ENCODE measurements around the gene RYR2. TPM values are rescaled to one million over a fixed set of nuclear protein-coding genes. Genes with fewer than 3 reads are reported as not detected.

Gene RYR2
- total RNA-seq, 1 donor from 2014 or later, result 0.19 TPM

DNA sequence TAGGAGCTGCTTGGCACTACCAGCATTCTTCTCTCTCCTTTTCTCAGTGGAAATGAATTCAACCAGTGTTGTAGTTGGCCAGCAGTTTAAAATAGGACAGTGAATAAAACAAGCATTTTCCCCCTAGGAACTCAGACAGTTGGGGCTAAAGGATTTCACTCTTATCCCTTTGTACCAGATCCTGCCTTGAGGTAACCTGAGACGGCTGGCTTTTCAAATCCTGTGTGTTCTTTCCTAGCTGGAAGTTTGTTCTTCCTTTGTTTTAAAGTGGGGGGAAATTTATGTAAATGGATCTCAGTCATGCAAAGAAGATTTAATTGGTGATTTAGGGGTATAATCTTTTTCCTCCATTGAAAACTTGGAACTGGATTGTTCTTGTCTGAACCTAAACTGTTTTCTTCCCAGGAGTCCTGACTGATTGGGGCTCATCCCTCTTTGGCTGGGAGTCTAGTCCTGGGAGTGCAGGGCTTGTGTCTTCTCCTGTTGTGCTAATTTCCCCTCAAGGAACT lies 825.5 kb downstream of the RYR2 start:
- Mint-ChIP-seq H3K4me3 (ENCODE audit: low read depth) (no peak overlapping the region), H3K27me3 (peaks cover 8% of the 10 kb centered on the region), H3K27ac (no peak overlapping the region), H3K36me3 (ENCODE audit: insufficient read depth) (no peaks in the 10 kb centered on the region), H3K4me1 (ENCODE audit: low read depth) (peaks cover 11% of the 10 kb centered on the region), H3K9me3 (ENCODE audit: low read depth) (no peaks in the 10 kb centered on the region)
- no peak for DNase-seq (ENCODE audit: low spot score, unreplicated experiment)
- TF ChIP-seq, protein P1, sequence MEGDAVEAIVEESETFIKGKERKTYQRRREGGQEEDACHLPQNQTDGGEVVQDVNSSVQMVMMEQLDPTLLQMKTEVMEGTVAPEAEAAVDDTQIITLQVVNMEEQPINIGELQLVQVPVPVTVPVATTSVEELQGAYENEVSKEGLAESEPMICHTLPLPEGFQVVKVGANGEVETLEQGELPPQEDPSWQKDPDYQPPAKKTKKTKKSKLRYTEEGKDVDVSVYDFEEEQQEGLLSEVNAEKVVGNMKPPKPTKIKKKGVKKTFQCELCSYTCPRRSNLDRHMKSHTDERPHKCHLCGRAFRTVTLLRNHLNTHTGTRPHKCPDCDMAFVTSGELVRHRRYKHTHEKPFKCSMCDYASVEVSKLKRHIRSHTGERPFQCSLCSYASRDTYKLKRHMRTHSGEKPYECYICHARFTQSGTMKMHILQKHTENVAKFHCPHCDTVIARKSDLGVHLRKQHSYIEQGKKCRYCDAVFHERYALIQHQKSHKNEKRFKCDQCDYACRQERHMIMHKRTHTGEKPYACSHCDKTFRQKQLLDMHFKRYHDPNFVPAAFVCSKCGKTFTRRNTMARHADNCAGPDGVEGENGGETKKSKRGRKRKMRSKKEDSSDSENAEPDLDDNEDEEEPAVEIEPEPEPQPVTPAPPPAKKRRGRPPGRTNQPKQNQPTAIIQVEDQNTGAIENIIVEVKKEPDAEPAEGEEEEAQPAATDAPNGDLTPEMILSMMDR (IDR thresholded peaks at IDR 0.05; ENCODE audit: unreplicated experiment), result no peak

DNA sequence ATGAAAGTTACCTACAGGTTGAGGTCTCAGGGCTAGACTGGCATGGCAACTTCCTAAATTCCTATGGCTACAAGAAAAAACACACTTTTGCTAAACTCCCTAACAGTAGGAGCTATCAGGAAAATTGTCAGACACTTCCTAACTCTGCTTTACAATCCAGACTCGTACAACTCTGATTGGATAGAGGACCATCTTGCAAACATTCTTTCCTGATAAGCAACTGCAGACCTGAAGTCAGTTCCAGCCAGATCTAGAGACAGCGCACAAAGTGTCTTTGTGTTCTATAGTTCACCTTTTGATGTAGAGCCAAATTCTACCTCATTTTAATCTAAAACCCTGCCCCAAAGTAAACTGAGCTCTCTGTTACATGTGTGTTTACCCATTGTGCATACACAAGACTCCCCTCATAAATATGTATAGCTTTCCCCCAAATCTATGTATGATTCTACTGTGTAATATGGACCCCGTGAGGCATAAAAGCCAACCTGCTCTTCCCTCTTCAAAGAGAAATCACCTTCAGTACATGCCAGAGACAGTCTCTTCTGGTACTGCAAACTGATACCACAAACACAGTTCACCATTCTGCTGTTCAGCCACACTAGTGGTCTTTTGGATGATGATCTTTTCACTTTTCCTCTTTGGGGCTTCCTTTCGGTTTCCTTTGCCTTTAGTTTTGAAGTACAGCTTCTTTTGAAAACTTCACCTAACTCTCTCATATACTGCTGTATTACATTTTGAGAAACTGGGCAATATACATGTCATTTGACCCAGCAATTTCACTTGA lies 827.0 kb downstream of the RYR2 start:
- Mint-ChIP-seq H3K9me3 (ENCODE audit: low read depth) (no peaks in the 10 kb centered on the region), H3K4me1 (ENCODE audit: low read depth) (peaks cover 11% of the 10 kb centered on the region), H3K27me3 (peaks cover 6% of the 10 kb centered on the region), H3K4me3 (ENCODE audit: low read depth) (no peak overlapping the region), H3K27ac (peak overlapping the region; percentile 45), H3K36me3 (ENCODE audit: insufficient read depth) (no peaks in the 10 kb centered on the region)
- no peak for DNase-seq (ENCODE audit: low spot score, unreplicated experiment)
- TF ChIP-seq, protein P1 (IDR thresholded peaks at IDR 0.05; ENCODE audit: unreplicated experiment), result no peak

DNA sequence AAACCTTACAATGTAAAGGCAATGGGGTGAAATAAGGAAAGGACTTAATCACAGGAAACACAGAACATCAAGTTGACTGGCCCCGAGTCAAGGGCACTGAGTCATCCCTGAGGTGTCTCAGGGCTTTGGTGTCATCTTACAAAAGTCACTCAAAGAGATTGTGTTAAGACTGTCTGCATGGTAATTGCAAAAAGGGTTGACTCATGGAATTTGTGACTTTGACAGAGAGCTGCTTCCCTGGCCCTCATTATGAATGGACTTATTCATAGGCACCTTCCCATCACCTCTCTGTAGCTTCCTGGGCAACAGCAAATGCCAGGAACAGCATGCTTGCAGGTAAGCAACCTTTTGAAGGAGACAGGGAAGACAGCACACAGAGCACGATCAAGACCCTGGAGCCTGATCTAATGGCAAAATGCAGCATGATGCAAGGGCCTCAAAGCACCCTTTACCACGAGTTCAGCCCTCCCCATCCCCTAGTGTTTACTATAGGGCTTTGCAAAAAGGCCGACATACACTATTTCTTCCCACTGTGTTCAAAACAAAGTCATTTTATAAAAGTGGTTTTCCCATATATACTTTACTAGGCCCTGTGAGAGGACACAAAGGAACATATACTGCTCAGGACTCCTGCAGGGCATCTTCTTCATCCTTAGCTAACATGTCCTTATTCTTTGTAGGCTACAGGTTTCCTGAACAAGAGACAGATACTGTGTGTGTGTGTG lies 831.7 kb downstream of the RYR2 start:
- Mint-ChIP-seq H3K4me1 (ENCODE audit: low read depth) (peaks cover 8% of the 10 kb centered on the region), H3K27ac (no peak overlapping the region), H3K4me3 (ENCODE audit: low read depth) (no peak overlapping the region), H3K27me3 (peaks cover 2% of the 10 kb centered on the region), H3K36me3 (ENCODE audit: insufficient read depth) (no peaks in the 10 kb centered on the region), H3K9me3 (ENCODE audit: low read depth) (no peaks in the 10 kb centered on the region)
- TF ChIP-seq, protein P1 (IDR thresholded peaks at IDR 0.05; ENCODE audit: unreplicated experiment), result no peak
- DNase-seq (ENCODE audit: low spot score, unreplicated experiment), result no peak

DNA sequence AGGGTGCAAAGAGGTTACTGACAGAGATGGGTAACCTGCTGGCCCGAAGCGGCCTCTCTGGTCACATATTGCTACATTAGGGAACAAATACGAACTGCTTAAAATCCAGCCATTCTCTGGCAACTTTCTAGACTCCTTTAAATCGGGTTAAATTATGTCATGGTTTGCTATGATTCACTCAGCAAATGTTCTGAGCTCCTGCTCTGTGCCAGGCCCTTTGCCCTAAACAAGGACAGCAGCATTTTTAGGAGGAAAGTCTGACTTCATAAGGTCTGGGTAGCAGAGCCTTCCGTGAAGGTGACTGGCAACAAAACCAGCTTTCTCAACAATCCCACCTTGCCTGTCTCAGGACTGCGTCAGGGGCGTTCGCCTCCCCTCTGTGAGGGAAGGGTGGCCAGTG lies 833.3 kb downstream of the RYR2 start:
- peaks cover 3% of the 10 kb centered on the region for H3K27me3 Mint-ChIP-seq
- H3K4me3 Mint-ChIP-seq (ENCODE audit: low read depth), result no peak overlapping the region
- no peaks in the 10 kb centered on the region for H3K9me3 Mint-ChIP-seq (ENCODE audit: low read depth)
- TF ChIP-seq, protein P1 (IDR thresholded peaks at IDR 0.05; ENCODE audit: unreplicated experiment), result no peak
- no peak for DNase-seq (ENCODE audit: low spot score, unreplicated experiment)
- H3K36me3 Mint-ChIP-seq (ENCODE audit: insufficient read depth), result no peaks in the 10 kb centered on the region
- H3K4me1 Mint-ChIP-seq (ENCODE audit: low read depth), result no peaks in the 10 kb centered on the region
- H3K27ac Mint-ChIP-seq, result no peak overlapping the region

DNA sequence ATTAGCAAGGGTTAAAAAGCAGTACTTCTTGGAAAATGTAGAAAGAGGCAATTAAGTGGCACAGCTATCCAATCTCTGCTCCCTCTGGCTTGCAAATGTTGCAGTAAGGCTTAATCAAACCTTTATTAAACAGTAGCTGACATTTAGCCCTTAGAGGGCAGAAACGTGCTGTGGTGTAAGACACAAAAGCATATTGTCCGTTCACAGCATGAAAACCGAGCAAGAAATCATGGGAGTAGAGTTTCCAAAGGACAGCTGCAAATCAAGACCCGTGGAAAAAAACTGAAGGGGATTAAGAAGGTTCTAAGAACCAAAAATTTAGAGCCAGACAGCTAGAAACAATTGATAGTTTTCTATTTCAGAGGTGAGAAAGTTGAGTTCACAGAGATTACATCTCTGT lies 835.6 kb downstream of the RYR2 start:
- Mint-ChIP-seq H3K9me3 (ENCODE audit: low read depth) (no peaks in the 10 kb centered on the region), H3K36me3 (ENCODE audit: insufficient read depth) (no peaks in the 10 kb centered on the region), H3K4me3 (ENCODE audit: low read depth) (no peak overlapping the region), H3K4me1 (ENCODE audit: low read depth) (no peaks in the 10 kb centered on the region), H3K27me3 (peaks cover 3% of the 10 kb centered on the region), H3K27ac (no peak overlapping the region)
- no peak for DNase-seq (ENCODE audit: low spot score, unreplicated experiment)
- TF ChIP-seq, protein P1 (IDR thresholded peaks at IDR 0.05; ENCODE audit: unreplicated experiment), result no peak

Measured in progenitor cell of endocrine pancreas (in vitro differentiated cells).